PFSK-1 (cell line): ENCODE measurements around the gene RNU2-63P.

Experiments used
- POLR2AphosphoS5 ChIP-seq: IDR thresholded peaks from 2 replicates; pipeline ENCODE4 v1.6.1; 2012; ENCODE audit warnings: low read depth, mild to moderate bottlenecking, control low read depth, low read length, moderate library complexity
- TF ChIP-seq, protein P1 (sequence below), 2 experiments: IDR thresholded peaks; 2 replicates each; pipeline versions ENCODE4 v1.6.1 to v1.8.0; 2011 to 2012; ENCODE audit warnings: low read depth in 2 of 2, low read length in 2 of 2, control low read depth in 1 of 2, inconsistent platforms in 1 of 2, mild to moderate bottlenecking in 1 of 2, moderate library complexity in 1 of 2; ENCODE audit not compliant: insufficient read depth in 1 of 2

DNA sequence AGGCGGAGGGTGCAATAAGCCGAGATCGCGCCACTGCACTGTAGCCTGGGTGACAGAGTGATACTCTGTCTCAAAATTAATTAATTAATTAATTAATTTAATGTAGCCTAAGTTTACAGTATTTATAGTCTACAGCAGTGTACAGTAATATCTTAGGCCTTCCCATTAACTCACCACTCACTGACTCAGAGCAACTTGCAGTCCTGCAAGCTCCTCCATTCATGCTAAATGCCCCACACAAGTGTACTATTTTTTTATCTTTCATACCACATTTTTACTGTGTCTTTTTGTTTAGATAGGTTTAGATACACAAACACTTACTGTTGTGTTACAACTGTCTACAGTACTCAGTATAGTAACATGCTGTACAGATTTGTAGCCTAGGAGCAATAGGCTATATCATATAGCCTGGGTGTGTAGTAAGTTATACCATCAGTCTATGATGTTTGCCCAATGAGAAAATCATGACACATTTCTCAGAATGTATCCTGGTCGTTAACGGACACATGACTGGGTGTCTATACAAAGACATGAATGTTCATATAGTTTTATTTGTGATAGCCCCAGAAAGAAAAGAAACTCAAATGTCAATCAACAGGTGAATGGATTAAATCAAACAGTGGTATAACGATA, 15.8 kb upstream of the RNU2-63P start:
- TF ChIP-seq POLR2AphosphoS5 = no peak
- TF ChIP-seq, protein P1, sequence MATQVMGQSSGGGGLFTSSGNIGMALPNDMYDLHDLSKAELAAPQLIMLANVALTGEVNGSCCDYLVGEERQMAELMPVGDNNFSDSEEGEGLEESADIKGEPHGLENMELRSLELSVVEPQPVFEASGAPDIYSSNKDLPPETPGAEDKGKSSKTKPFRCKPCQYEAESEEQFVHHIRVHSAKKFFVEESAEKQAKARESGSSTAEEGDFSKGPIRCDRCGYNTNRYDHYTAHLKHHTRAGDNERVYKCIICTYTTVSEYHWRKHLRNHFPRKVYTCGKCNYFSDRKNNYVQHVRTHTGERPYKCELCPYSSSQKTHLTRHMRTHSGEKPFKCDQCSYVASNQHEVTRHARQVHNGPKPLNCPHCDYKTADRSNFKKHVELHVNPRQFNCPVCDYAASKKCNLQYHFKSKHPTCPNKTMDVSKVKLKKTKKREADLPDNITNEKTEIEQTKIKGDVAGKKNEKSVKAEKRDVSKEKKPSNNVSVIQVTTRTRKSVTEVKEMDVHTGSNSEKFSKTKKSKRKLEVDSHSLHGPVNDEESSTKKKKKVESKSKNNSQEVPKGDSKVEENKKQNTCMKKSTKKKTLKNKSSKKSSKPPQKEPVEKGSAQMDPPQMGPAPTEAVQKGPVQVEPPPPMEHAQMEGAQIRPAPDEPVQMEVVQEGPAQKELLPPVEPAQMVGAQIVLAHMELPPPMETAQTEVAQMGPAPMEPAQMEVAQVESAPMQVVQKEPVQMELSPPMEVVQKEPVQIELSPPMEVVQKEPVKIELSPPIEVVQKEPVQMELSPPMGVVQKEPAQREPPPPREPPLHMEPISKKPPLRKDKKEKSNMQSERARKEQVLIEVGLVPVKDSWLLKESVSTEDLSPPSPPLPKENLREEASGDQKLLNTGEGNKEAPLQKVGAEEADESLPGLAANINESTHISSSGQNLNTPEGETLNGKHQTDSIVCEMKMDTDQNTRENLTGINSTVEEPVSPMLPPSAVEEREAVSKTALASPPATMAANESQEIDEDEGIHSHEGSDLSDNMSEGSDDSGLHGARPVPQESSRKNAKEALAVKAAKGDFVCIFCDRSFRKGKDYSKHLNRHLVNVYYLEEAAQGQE (IDR thresholded peaks at IDR 0.05; ENCODE audit: insufficient read depth in 1 of 2, low read depth in 2 of 2, low read length in 2 of 2) = no peak
